Smooth muscle cell (in vitro differentiated cells): ENCODE measurements around the gene CHID1. TPM values are rescaled to one million over a fixed set of nuclear protein-coding genes. Genes with fewer than 3 reads are reported as not detected.

Source experiments
- DNase-seq: peaks from one replicate; lab custom pipeline; 2025; ENCODE audit not compliant: unreplicated experiment; lab: John Stamatoyannopoulos, UW
- H2AFZ ChIP-seq: fragments of 200-600 bp; sonication (generic); 2 replicates; pipeline ENCODE4 v1.6.0; 2016; ENCODE audit warnings: antibody characterized with exemption, low read depth, mild to moderate bottlenecking
- H3F3A ChIP-seq: fragments of 200-600 bp; sonication (generic); 2 replicates; pipeline ENCODE4 v1.6.0; 2017; ENCODE audit warnings: antibody characterized with exemption, low read depth
- H3K27ac ChIP-seq: fragments of 200-600 bp; sonication (generic); 2 replicates; pipeline ENCODE4 v1.5.1; 2016; ENCODE audit warnings: low read depth, mild to moderate bottlenecking
- H3K27me3 ChIP-seq: fragments of 200-600 bp; sonication (generic); 2 replicates; pipeline ENCODE4 v1.6.1; 2016; ENCODE audit warnings: low read depth, mild to moderate bottlenecking
- H3K36me3 ChIP-seq: fragments of 200-600 bp; sonication (generic); 2 replicates; pipeline ENCODE4 v1.5.1; 2016; ENCODE audit warnings: low read depth
- H3K4me1 ChIP-seq: fragments of 200-600 bp; sonication (generic); 2 replicates; pipeline ENCODE4 v1.5.1; 2016; ENCODE audit warnings: low read depth
- H3K4me2 ChIP-seq: fragments of 200-600 bp; sonication (generic); 2 replicates; pipeline ENCODE4 v1.6.0; 2016; ENCODE audit warnings: mild to moderate bottlenecking
- H3K4me3 ChIP-seq: fragments of 200-600 bp; sonication (generic); 2 replicates; pipeline ENCODE4 v1.5.1; 2016; ENCODE audit warnings: mild to moderate bottlenecking
- H3K79me2 ChIP-seq: fragments of 200-600 bp; sonication (generic); 2 replicates; pipeline ENCODE4 v1.6.0; 2016; ENCODE audit warnings: low read depth, mild to moderate bottlenecking
- H3K9ac ChIP-seq: fragments of 200-600 bp; sonication (generic); 2 replicates; pipeline ENCODE4 v1.6.0; 2016; ENCODE audit warnings: low read depth
- H3K9me3 ChIP-seq: fragments of 200-600 bp; sonication (generic); replicated peaks from 2 replicates; pipeline ENCODE4 v1.5.1; 2016; ENCODE audit warnings: low read depth
- H4K20me1 ChIP-seq: fragments of 200-600 bp; sonication (generic); 2 replicates; pipeline ENCODE4 v1.6.0; 2016; ENCODE audit warnings: low read depth
- CTCF ChIP-seq: fragments of 200-600 bp; sonication (generic); IDR thresholded peaks from 2 replicates; pipeline ENCODE4 v1.5.1; 2017; ENCODE audit warnings: borderline replicate concordance, mild to moderate bottlenecking, antibody characterized with exemption; ENCODE audit not compliant: insufficient read depth, poor library complexity, severe bottlenecking
- WGBS: methylation state at CpG from one replicate; pipeline ENCODE4 v1.1.7; 2016; ENCODE audit warnings: low lambda C conversion rate; 5-methylcytosine and 5-hydroxymethylcytosine counted together
- polyA plus RNA-seq: library from polyadenylated mRNA; unstranded; fragments of >200 nt; fragmentation: Nextera tagmentation; extraction: Ambion mirVana; gene quantifications from 2 replicates; pipeline ENCODE4 v1.2.1, GENCODE V29; 2016
- total RNA-seq: library from RNA; depleted of rRNA; stranded (reverse); fragments of >200 nt; gene quantifications from 2 replicates; pipeline ENCODE4 v1.2.3, GENCODE V29; 2014

Gene CHID1
- total and polyA plus RNA-seq, 2 experiments from 2014 or later = 54.3 to 181 TPM

- Histone ChIP-seq H3K4me1 (peaks cover 39% of the 10 kb centered on the region), H3K9me3 (no peaks in the 10 kb centered on the region), H3F3A (peaks cover 9% of the 10 kb centered on the region), H3K27ac (no peak overlapping the region), H3K4me3 (no peak overlapping the region), H3K36me3 (no peaks in the 10 kb centered on the region), H2AFZ (no peak overlapping the region), H4K20me1 (peaks cover 68% of the 10 kb centered on the region), H3K9ac (no peak overlapping the region), H3K27me3 (no peaks in the 10 kb centered on the region), H3K4me2 (no peak overlapping the region), H3K79me2 (peaks cover 90% of the 10 kb centered on the region)
- 98% methylated on average over 4 of the region's 4 CpGs for WGBS
- no peak for TF ChIP-seq CTCF
- no peak for DNase-seq
Observed at GRCh38 chr11:947744-948143, 37.1 kb upstream of the CHID1 start.

GRCh38 chr11:945986-946385, 35.4 kb upstream of the CHID1 start:
- Histone ChIP-seq H3K27ac (peak overlapping the region; percentile 60), H3K4me3 (no peak overlapping the region), H3K9ac (no peak overlapping the region), H3K4me1 (peaks cover 39% of the 10 kb centered on the region), H2AFZ (no peak overlapping the region), H3F3A (peaks cover 14% of the 10 kb centered on the region), H3K79me2 (peaks cover 90% of the 10 kb centered on the region), H3K9me3 (no peaks in the 10 kb centered on the region), H4K20me1 (peaks cover 68% of the 10 kb centered on the region), H3K36me3 (no peaks in the 10 kb centered on the region), H3K4me2 (peak overlapping the region; percentile 5), H3K27me3 (no peaks in the 10 kb centered on the region)
- no peak for TF ChIP-seq CTCF
- DNase-seq = no peak
- WGBS = 37% methylated on average over 9 of the region's 9 CpGs

GRCh38 chr11:944711-945470, 34.3 kb upstream of the CHID1 start:
- peak overlapping the region; percentile 60 for H3K27ac ChIP-seq
- no peak overlapping the region for H2AFZ ChIP-seq
- H3K4me2 ChIP-seq = peak overlapping the region; percentile 33
- H3K4me3 ChIP-seq = no peak overlapping the region
- H3K9ac ChIP-seq = no peak overlapping the region
- no peaks in the 10 kb centered on the region for H3K9me3 ChIP-seq
- 61% methylated on average over 13 of the region's 13 CpGs for WGBS
- no peaks in the 10 kb centered on the region for H3K27me3 ChIP-seq
- peaks cover 90% of the 10 kb centered on the region for H3K79me2 ChIP-seq
- TF ChIP-seq CTCF = no peak
- no peaks in the 10 kb centered on the region for H3K36me3 ChIP-seq
- no peak for DNase-seq
- H3F3A ChIP-seq = peaks cover 14% of the 10 kb centered on the region
- peaks cover 50% of the 10 kb centered on the region for H3K4me1 ChIP-seq
- peaks cover 68% of the 10 kb centered on the region for H4K20me1 ChIP-seq

GRCh38 chr11:942823-943222, 32.2 kb upstream of the CHID1 start:
- H4K20me1 ChIP-seq = peaks cover 88% of the 10 kb centered on the region
- no peak overlapping the region for H3K4me3 ChIP-seq
- H3K36me3 ChIP-seq = no peaks in the 10 kb centered on the region
- H3K9me3 ChIP-seq = no peaks in the 10 kb centered on the region
- H3K4me1 ChIP-seq = peaks cover 50% of the 10 kb centered on the region
- peaks cover 91% of the 10 kb centered on the region for H3K79me2 ChIP-seq
- peak overlapping the region; percentile 52 for H3K9ac ChIP-seq
- WGBS = 14% methylated on average over 9 of the region's 9 CpGs
- peak overlapping the region; percentile 85 for H3K27ac ChIP-seq
- DNase-seq = no peak
- no peak for TF ChIP-seq CTCF
- no peak overlapping the region for H2AFZ ChIP-seq
- H3K4me2 ChIP-seq = peak overlapping the region; percentile 74
- peaks cover 14% of the 10 kb centered on the region for H3F3A ChIP-seq
- no peaks in the 10 kb centered on the region for H3K27me3 ChIP-seq
